ENCODE measurements around the gene MCUB. TPM values are rescaled to one million over a fixed set of nuclear protein-coding genes. Genes with fewer than 3 reads are reported as not detected.
"Not testable (repeated sequence)": the region's sequence is repeated elsewhere in the genome, so short reads cannot be mapped to it uniquely, and the experiment has no call there.

MCUB gene
- total RNA-seq, 3 donors from 2014 or later: 52.2 to 74.7 (median 62.0) TPM

DNA sequence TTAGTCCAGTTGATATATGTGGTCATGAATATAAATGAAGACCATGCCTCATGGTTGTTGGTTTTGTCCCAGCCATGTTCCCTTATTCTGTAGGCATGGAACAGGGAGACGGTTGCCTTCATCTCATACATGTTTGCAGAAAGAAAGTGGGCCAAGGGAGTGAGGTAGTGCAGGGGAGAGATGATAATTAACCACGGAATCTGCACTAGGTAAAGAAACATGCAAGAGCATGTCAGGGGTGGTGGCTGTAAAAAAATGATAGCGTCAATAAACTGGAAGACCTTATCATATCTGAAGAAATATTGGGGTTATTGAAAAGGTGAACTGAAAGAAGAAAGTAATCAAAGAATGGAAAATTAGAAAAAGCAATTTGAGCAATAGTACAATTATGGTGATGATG, 35.1 kb downstream of the MCUB start:
- not testable (repeated sequence) for H3K4me3 Mint-ChIP-seq; DNase-seq; ATAC-seq; H3K9me3 Mint-ChIP-seq; H3K27me3 Mint-ChIP-seq (ENCODE audit: low read depth)
- H3K4me1 Mint-ChIP-seq (ENCODE audit: low read depth): peaks cover 36% of the 10 kb centered on the region
- H3K36me3 Mint-ChIP-seq (ENCODE audit: insufficient read depth): peaks cover 12% of the 10 kb centered on the region

DNA sequence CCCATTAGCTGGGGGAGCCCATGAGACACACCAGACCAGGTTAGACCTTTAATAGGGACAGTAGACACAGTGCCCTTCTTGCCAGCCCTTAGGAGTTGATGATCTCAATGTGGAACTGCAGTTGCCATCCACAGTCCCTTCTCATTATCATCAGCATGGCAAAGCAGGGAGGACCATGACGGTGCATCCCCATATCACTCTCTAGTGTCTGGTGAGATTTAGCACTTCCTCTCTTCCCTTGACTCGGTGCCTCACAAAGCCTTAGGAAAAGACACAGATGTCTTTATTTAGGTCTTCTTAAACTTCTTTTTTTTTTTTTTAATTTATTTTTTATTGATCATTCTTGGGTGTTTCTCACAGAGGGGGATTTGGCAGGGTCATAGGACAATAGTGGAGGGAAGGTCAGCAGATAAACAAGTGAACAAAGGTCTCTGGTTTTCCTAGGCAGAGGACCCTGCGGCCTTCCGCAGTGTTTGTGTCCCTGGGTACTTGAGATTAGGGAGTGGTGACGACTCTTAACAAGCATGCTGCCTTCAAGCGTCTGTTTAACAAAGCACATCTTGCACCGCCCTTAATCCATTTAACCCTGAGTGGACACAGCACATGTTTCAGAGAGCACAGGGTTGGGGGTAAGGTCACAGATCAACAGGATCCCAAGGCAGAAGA, 36.5 kb downstream of the MCUB start:
- ATAC-seq; H3K4me3 Mint-ChIP-seq; H3K27me3 Mint-ChIP-seq (ENCODE audit: low read depth); H3K9me3 Mint-ChIP-seq; DNase-seq: not testable (repeated sequence)
- Mint-ChIP-seq H3K4me1 (ENCODE audit: low read depth) (peaks cover 32% of the 10 kb centered on the region), H3K36me3 (ENCODE audit: insufficient read depth) (peaks cover 14% of the 10 kb centered on the region)

DNA sequence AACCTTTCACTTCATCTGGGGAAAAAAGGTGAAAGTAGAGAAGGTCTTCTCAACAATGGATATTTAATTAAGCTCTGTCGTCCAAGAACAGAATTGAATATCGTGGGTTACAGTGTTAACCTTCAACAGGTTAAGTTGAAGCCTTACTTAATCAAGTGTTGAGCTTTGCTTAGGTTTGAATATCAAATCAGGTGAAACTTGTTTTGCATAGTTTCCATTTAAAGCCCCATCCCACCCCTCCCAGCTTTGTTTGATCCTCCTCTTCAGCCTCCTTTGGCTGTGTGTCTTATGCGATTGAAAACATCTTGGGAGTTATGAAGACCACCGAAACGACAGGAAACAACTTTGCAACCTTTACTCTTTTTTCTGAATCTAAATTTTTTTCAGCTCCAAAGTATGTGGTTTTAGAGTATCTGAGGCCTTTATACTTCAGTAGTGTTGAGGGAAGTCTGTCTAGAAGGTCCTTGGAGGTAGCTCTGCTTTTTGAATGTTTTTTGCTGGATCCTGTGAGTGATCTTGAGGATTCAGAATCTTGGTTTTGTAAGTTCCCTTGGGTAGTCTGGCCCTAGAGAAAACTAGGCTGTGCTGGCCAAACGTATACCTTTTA, 39.1 kb downstream of the MCUB start:
- no peak for DNase-seq
- peak in 1 of 2 donors; percentile 18 for ATAC-seq
- Mint-ChIP-seq H3K36me3 (ENCODE audit: insufficient read depth) (peaks cover 30% of the 10 kb centered on the region), H3K27me3 (ENCODE audit: low read depth) (no peaks in the 10 kb centered on the region), H3K9me3 (no peaks in the 10 kb centered on the region), H3K4me1 (ENCODE audit: low read depth) (peaks cover 31% of the 10 kb centered on the region), H3K4me3 (no peak overlapping the region)

DNA sequence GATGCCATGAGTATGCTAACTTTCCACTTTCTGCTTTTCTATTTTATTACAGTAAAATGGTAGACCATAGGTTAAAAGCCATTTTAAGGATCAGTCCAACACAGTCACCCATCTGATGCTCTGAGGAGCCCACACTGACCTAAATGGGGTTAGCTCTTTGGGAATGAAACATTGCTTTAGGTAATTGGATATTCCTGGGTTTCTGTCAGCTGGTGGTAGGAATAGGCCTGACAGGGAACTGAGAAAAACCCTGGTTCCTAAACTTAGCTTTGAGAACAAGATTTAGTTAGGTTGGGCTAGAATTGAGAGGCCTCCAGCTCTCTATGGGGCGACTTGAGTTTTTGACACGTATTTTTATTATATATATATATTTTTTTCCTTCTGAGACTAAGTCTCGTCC, 40.4 kb downstream of the MCUB start:
- peaks cover 37% of the 10 kb centered on the region for H3K4me1 Mint-ChIP-seq (ENCODE audit: low read depth)
- no peaks in the 10 kb centered on the region for H3K27me3 Mint-ChIP-seq (ENCODE audit: low read depth)
- ATAC-seq: no peak

DNA sequence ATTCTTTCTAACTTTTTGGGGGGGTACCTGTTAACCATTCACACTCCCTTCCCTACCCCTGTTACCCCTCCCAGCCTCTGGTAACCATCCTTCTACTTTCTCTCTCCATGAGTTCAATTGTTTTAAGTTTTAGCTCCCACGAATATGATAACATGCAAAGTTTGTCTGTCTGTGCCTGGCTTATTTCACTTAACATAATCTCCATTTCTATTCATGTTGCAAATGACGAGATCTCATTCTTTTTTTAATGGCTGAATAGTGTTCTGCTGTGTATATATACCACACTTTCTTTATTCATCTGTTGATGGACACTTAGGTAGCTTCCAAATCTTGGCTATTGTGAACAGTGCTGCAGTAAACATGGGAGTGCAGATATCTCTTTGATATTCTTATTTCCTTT, 41.3 kb downstream of the MCUB start:
- peaks cover 44% of the 10 kb centered on the region for H3K4me1 Mint-ChIP-seq (ENCODE audit: low read depth)

More for the DNA sequence above, 40.4 kb downstream of the MCUB start:
- Mint-ChIP-seq H3K36me3 (ENCODE audit: insufficient read depth) (peaks cover 38% of the 10 kb centered on the region), H3K9me3 (no peaks in the 10 kb centered on the region), H3K4me3 (no peak overlapping the region)
- DNase-seq: no peak

DNA sequence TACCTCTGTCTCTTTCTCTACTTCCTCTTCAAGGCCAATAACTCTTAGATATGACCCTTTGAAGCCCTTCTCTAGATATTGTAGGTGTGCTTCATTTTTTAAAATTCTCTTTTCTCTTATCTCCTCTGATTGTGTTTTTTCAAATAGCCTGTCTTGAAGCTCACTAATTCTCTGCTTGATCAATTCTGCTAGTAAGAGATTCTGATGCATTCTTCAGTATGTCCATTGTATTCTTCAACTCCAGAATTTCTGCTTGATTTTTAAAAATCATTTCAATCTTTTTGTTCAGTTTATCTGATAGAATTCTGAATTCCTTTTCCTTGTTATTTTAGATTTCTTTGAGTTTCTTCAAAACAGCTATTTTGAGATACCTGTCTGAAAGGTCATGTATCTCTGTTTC, 47.9 kb downstream of the MCUB start:
- Mint-ChIP-seq H3K27me3 (ENCODE audit: low read depth) (no peaks in the 10 kb centered on the region), H3K4me3 (no peak overlapping the region), H3K4me1 (ENCODE audit: low read depth) (peaks cover 53% of the 10 kb centered on the region), H3K9me3 (peaks cover 14% of the 10 kb centered on the region), H3K36me3 (ENCODE audit: insufficient read depth) (peaks cover 48% of the 10 kb centered on the region)
- ATAC-seq: no peak
- DNase-seq: no peak

More for the DNA sequence above, 41.3 kb downstream of the MCUB start:
- Mint-ChIP-seq H3K36me3 (ENCODE audit: insufficient read depth) (peaks cover 43% of the 10 kb centered on the region), H3K9me3 (peaks cover 2% of the 10 kb centered on the region), H3K27me3 (ENCODE audit: low read depth) (no peaks in the 10 kb centered on the region), H3K4me3 (no peak overlapping the region)
- ATAC-seq: no peak
- DNase-seq: no peak

DNA sequence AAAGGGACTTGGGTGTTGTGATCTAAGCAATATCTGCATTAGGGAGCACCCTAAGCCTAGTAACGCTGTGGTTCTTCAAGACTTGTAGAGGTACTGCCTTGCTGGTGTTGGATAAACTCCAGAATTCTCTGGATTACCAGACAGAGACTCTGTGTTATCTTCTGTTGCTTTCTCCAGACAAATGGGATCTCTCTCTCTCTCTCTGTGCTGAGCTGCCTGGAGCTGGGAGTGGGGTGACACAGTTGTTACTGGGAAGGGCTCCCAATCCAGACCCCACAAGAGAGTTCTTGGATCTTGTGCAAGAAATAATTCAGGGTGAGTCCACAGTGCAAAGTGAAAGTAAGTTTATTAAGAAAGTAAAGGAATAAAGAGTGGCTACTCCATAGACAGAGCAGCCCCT, 48.8 kb downstream of the MCUB start:
- H3K27me3 Mint-ChIP-seq (ENCODE audit: low read depth): no peaks in the 10 kb centered on the region
- no peak overlapping the region for H3K4me3 Mint-ChIP-seq
- peaks cover 49% of the 10 kb centered on the region for H3K36me3 Mint-ChIP-seq (ENCODE audit: insufficient read depth)
- ATAC-seq (no peak), DNase-seq (no peak)
- H3K4me1 Mint-ChIP-seq (ENCODE audit: low read depth): peaks cover 59% of the 10 kb centered on the region
- peaks cover 14% of the 10 kb centered on the region for H3K9me3 Mint-ChIP-seq

DNA sequence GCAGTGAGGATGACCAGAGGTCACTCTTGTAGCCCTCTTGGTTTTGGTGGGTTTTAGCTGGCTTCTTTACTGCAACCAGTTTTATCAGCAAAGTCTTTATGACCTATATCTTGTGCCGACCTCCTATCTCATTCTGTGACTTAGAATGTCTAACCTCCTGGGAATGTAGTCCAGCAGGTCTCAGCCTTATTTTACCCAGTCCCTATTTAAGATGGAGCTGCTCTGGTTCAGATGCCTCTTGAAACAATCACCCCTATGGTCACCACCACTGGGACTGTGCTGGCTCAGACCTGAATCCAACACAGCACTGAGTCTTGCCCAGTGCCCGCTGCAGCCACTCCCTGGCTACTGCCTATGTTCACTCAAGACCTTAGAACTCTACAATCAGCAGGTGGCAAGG, 49.4 kb downstream of the MCUB start:
- Mint-ChIP-seq H3K4me1 (ENCODE audit: low read depth) (peaks cover 64% of the 10 kb centered on the region), H3K4me3 (no peak overlapping the region), H3K27me3 (ENCODE audit: low read depth) (no peaks in the 10 kb centered on the region), H3K9me3 (peaks cover 14% of the 10 kb centered on the region), H3K36me3 (ENCODE audit: insufficient read depth) (peaks cover 45% of the 10 kb centered on the region)
- ATAC-seq: no peak
- DNase-seq: no peak

DNA sequence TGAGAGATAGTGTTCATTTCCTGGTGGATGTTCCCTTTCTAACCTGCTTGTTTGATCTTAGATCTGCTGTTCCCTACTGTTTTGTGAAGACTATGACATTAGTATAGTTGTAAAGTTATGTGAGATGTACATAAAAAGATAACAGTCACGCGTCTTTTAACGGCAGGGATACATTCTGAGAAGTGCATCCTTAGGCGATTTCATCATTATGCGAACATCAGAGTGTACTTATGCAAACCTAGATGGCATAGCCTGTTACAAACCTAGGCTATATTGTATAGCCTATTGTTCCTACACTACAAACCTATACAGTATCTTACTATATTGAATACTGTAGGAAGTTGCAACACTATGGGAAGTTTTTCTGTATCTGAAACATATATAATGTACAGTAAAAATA, 50.4 kb downstream of the MCUB start:
- Mint-ChIP-seq H3K9me3 (peaks cover 14% of the 10 kb centered on the region), H3K4me1 (ENCODE audit: low read depth) (peaks cover 64% of the 10 kb centered on the region)

DNA sequence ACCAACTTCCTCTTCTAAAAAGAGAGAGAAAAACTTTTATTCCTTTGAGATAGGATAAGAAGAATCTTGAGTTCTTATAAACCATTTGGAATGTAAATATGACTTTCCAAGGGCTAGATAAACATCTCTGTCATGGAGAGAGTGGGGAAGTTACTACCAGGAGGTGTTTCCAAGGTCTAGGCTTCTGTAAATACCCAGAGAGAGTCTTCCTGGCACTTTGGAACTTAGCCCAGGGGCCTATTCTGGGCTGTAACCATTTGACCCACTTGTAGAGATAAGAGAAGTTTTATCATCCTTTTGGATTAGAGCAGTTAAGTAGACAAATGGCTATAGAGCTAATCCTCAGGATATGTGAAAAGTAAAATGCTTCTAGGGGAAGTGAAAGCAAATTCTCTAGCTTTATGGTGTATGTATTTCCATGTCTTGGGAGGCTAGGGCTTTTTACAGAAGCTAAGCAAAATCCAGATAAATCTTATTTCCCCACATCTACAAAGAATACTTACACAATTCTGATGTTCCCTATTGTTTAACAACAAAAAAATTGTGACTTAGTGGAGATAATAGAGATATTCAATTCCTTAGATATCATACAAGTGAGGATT, 51.1 kb downstream of the MCUB start:
- ATAC-seq: no peak
- peaks cover 31% of the 10 kb centered on the region for H3K36me3 Mint-ChIP-seq (ENCODE audit: insufficient read depth)
- no peaks in the 10 kb centered on the region for H3K27me3 Mint-ChIP-seq (ENCODE audit: low read depth)
- no peak for DNase-seq
- H3K4me1 Mint-ChIP-seq (ENCODE audit: low read depth): peaks cover 66% of the 10 kb centered on the region
- peaks cover 13% of the 10 kb centered on the region for H3K9me3 Mint-ChIP-seq
- H3K4me3 Mint-ChIP-seq: no peak overlapping the region

More for the DNA sequence above, 50.4 kb downstream of the MCUB start:
- ATAC-seq: no peak
- Mint-ChIP-seq H3K4me3 (no peak overlapping the region), H3K36me3 (ENCODE audit: insufficient read depth) (peaks cover 35% of the 10 kb centered on the region), H3K27me3 (ENCODE audit: low read depth) (no peaks in the 10 kb centered on the region)
- DNase-seq: no peak

DNA sequence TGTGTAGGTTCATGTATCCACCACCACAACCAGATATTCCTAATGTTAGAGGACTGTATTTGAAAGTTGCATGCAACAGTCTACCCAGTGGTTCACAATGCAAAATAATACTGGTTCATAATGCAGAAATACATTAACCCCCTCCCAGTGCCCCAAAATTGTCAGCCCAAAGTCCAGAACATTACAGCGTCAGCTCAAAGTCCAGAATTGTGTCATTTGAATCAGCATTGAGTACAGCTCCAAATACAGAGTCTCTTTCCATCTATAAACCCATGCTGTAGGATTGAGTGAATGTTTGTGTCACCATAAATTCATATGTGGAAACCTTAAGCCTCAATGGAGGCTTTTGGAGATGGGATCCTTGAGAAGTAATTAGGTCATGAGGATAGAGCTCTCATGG, 54.0 kb downstream of the MCUB start:
- no peaks in the 10 kb centered on the region for H3K9me3 Mint-ChIP-seq
- no peaks in the 10 kb centered on the region for H3K27me3 Mint-ChIP-seq (ENCODE audit: low read depth)
- ATAC-seq: no peak
- H3K4me1 Mint-ChIP-seq (ENCODE audit: low read depth): peaks cover 66% of the 10 kb centered on the region
- peaks cover 16% of the 10 kb centered on the region for H3K36me3 Mint-ChIP-seq (ENCODE audit: insufficient read depth)
- no peak for DNase-seq
- no peak overlapping the region for H3K4me3 Mint-ChIP-seq

DNA sequence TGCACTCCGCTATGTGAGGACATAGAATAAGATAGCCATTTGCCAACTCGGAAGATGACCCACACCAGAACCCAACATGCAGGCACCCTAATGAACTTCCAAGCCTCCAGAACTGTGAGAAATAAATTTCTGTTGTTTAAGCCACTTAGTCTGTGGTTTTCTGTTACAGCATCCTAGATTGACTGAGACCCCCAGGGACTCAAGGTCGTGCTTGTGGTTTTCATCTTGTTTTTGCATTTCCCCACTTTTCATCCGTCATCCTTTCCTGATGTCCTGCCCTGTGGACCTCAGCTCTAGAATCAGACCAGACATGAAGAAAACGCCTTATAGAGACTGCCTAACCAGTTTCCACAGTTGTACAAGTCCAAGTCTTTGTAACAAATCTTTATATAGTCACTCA, 54.4 kb downstream of the MCUB start:
- no peak for ATAC-seq
- Mint-ChIP-seq H3K4me1 (ENCODE audit: low read depth) (peaks cover 63% of the 10 kb centered on the region), H3K9me3 (no peaks in the 10 kb centered on the region), H3K36me3 (ENCODE audit: insufficient read depth) (peaks cover 15% of the 10 kb centered on the region), H3K27me3 (ENCODE audit: low read depth) (no peaks in the 10 kb centered on the region), H3K4me3 (no peak overlapping the region)
- no peak for DNase-seq

DNA sequence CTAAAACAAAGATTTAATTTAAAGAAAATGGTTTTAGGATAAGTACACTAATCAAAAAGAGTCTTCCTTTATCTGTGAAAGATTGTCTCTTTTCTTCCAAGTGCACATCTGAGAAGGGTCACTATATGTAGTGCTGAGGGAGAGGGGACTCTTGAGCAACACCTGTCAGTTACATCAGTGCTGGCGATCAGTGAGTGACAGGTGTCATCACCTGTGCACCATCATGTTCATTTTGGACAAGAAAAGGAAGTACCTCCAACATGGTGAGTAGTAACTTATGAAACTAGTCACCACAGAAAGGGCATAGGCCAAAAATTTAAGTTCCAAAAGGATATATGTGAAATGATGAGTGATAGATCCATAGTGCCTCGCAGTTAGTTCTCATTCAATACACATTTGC, 55.7 kb downstream of the MCUB start:
- H3K9me3 Mint-ChIP-seq: no peaks in the 10 kb centered on the region

DNA sequence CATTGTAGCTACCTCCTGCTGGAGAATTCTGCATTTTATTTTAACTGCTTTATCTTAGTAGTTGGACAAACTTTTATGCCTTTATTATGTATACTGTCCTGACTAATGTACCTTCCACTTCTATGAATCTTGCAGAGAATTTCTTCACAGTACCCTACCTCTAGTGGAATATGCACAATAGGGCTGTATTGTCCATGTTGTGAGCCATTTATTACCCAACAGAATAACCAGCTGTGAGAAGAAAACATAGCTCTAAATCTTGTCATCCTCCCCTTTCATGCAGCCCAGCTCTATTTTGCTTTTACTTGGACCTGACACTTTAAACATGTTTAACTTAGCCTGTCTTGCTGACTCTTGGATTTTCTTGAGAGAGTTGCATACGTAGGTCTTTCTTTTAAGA, 56.2 kb downstream of the MCUB start:
- no peak overlapping the region for H3K4me3 Mint-ChIP-seq

More for the DNA sequence above, 55.7 kb downstream of the MCUB start:
- no peak overlapping the region for H3K4me3 Mint-ChIP-seq
- H3K27me3 Mint-ChIP-seq (ENCODE audit: low read depth): no peaks in the 10 kb centered on the region
- ATAC-seq (no peak), DNase-seq (no peak)
- H3K4me1 Mint-ChIP-seq (ENCODE audit: low read depth): peaks cover 58% of the 10 kb centered on the region
- H3K36me3 Mint-ChIP-seq (ENCODE audit: insufficient read depth): peaks cover 17% of the 10 kb centered on the region

DNA sequence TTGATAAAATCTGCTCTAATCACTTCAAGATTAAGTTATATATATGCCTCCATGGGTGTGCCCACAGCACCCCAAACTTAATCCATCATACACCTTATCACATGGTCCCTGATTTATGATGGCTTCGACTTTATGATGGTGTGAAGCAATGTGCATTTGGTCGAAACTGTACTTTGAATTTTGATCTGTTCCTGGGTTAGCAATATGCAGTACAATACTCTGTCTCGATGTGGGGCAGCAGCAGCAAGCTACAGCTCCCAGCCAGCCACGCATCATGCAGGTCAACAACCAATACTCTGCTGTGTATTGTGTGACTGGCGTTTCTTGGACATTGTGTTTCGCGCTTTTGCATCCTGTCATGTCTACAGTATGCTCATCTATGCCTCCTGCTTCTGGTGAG, 62.6 kb downstream of the MCUB start:
- H3K4me1 Mint-ChIP-seq (ENCODE audit: low read depth): peaks cover 49% of the 10 kb centered on the region
- H3K4me3 Mint-ChIP-seq: no peak overlapping the region
- no peaks in the 10 kb centered on the region for H3K27me3 Mint-ChIP-seq (ENCODE audit: low read depth)
- H3K9me3 Mint-ChIP-seq: no peaks in the 10 kb centered on the region
- ATAC-seq (no peak), DNase-seq (no peak)
- peaks cover 32% of the 10 kb centered on the region for H3K36me3 Mint-ChIP-seq (ENCODE audit: insufficient read depth)

More for the DNA sequence above, 56.2 kb downstream of the MCUB start:
- Mint-ChIP-seq H3K4me1 (ENCODE audit: low read depth) (peaks cover 56% of the 10 kb centered on the region), H3K27me3 (ENCODE audit: low read depth) (no peaks in the 10 kb centered on the region), H3K9me3 (no peaks in the 10 kb centered on the region), H3K36me3 (ENCODE audit: insufficient read depth) (peaks cover 17% of the 10 kb centered on the region)
- DNase-seq: no peak
- ATAC-seq: no peak

Data from activated T-cell treated with anti-CD3 and anti-CD28 coated beads, Interleukin-2, amount 50 U/mL, for 4 hours (primary cell).